NOMO-1 treated with DMSO at 0.1 percent for 48 hours (cell line): ENCODE data around the gene ACOD1.

Experiments used
- DNase-seq: peaks from one replicate; lab custom pipeline; 2025; ENCODE audit not compliant: unreplicated experiment; lab: John Stamatoyannopoulos, UW

ACOD1 gene

GRCh38 chr13:76983676-76984075 is 35.4 kb downstream of the ACOD1 start:
- no peak for DNase-seq

GRCh38 chr13:76991432-76991795 is 43.1 kb downstream of the ACOD1 start:
- DNase-seq, result no peak

- DNase-seq, result peak; percentile 93
These were observed 43.7 kb downstream of the ACOD1 start, which contains the start of gene CLN5 for GRCh38 chr13:76991796-76992547. CLN5 (plus strand) TSS chr13:76992081; CDS start chr13:76992099, 18 bp downstream.

GRCh38 chr13:76992548-76993001 is 44.3 kb downstream of the ACOD1 start:
- DNase-seq, result no peak

- no peak for DNase-seq
These were observed 44.7 kb downstream of the ACOD1 start for GRCh38 chr13:76993021-76993420.

- DNase-seq, result no peak
These were observed 45.2 kb downstream of the ACOD1 start for GRCh38 chr13:76993473-76993872.

GRCh38 chr13:76994281-76994680 is 46.0 kb downstream of the ACOD1 start:
- no peak for DNase-seq

GRCh38 chr13:77000475-77000874 is 52.2 kb downstream of the ACOD1 start:
- peak; percentile 36 for DNase-seq

- no peak for DNase-seq
These were observed 53.2 kb downstream of the ACOD1 start for GRCh38 chr13:77001540-77001939.

GRCh38 chr13:77001963-77002587 is 53.8 kb downstream of the ACOD1 start:
- DNase-seq, result no peak

GRCh38 chr13:77002590-77003190 is 54.4 kb downstream of the ACOD1 start:
- peak; percentile 5 for DNase-seq
